ENCODE results near the gene ZEB2. TPM values are rescaled to one million over a fixed set of nuclear protein-coding genes. Genes with fewer than 3 reads are reported as not detected.

Gene ZEB2
- total and polyA plus RNA-seq, 12 donors = 29.0 to 226 (median 142) TPM

- Histone ChIP-seq H3K36me3 (replicated peaks in 1 of 2) (peaks cover 0 to 8% of the 10 kb centered on the region in 2 donors), H3K4me3 (no peak overlapping the region), H3K9me3 (replicated peaks in 1 of 3) (no peaks in the 10 kb centered on the region), H3K27me3 (no peaks in the 10 kb centered on the region), H3K27ac (no peak overlapping the region), H3K4me1 (replicated peaks in 1 of 2) (peaks cover 23 to 78% of the 10 kb centered on the region in 2 donors)
- 81 to 86% (median 85%) methylated on average over 6 of the region's 6 CpGs for WGBS, 4 donors
- no peak for DNase-seq
- intact Hi-C loops (cut with DNase I) = no loop called here
- TF ChIP-seq CTCF (IDR thresholded peaks at IDR 0.05) (no peak), POLR2A (IDR thresholded peaks at IDR 0.05) (no peak)
Measured at GRCh38 chr2:144475569-144476275, 44.2 kb downstream of the ZEB2 start.

- peaks cover 29 to 78% of the 10 kb centered on the region in 2 donors for H3K4me1 ChIP-seq (replicated peaks in 1 of 2)
- DNase-seq = no peak
- H3K36me3 ChIP-seq (replicated peaks in 1 of 2) = peaks cover 0 to 8% of the 10 kb centered on the region in 2 donors
- no peaks in the 10 kb centered on the region for H3K27me3 ChIP-seq
- TF ChIP-seq CTCF (IDR thresholded peaks at IDR 0.05) = no peak
- no peak for TF ChIP-seq POLR2A (IDR thresholded peaks at IDR 0.05)
- intact Hi-C loops (cut with DNase I) = no loop called here
- H3K9me3 ChIP-seq (replicated peaks in 1 of 3) = no peaks in the 10 kb centered on the region
- WGBS, 4 donors = 71 to 83% (median 78%) methylated on average over 2 of the region's 2 CpGs
- no peak overlapping the region for H3K4me3 ChIP-seq
- H3K27ac ChIP-seq = no peak overlapping the region
Measured at GRCh38 chr2:144475044-144475443, 44.9 kb downstream of the ZEB2 start.

- intact Hi-C loops (cut with DNase I) = no loop called here
- Histone ChIP-seq H3K27ac (no peak overlapping the region), H3K4me3 (no peak overlapping the region), H3K4me1 (replicated peaks in 1 of 2) (peaks cover 29 to 78% of the 10 kb centered on the region in 2 donors), H3K36me3 (replicated peaks in 1 of 2) (peaks cover 0 to 8% of the 10 kb centered on the region in 2 donors), H3K27me3 (no peaks in the 10 kb centered on the region), H3K9me3 (replicated peaks in 1 of 3) (no peaks in the 10 kb centered on the region)
- TF ChIP-seq CTCF (IDR thresholded peaks at IDR 0.05) (no peak), POLR2A (IDR thresholded peaks at IDR 0.05) (no peak)
- DNase-seq = no peak
- 74 to 88% (median 82%) methylated on average over 5 of the region's 5 CpGs for WGBS, 4 donors
Measured at GRCh38 chr2:144474017-144474416, 45.9 kb downstream of the ZEB2 start.

GRCh38 chr2:144472911-144473310 lies 47.0 kb downstream of the ZEB2 start:
- peaks cover 29 to 69% of the 10 kb centered on the region in 2 donors for H3K4me1 ChIP-seq (replicated peaks in 1 of 2)
- peak overlapping the region in 1 of 5 donors; percentile 11 for H3K27ac ChIP-seq
- DNase-seq = no peak
- H3K9me3 ChIP-seq (replicated peaks in 1 of 3) = no peaks in the 10 kb centered on the region
- H3K4me3 ChIP-seq = no peak overlapping the region
- WGBS, 4 donors = 65 to 78% (median 73%) methylated on average over 2 of the region's 2 CpGs
- peaks cover 0 to 8% of the 10 kb centered on the region in 2 donors for H3K36me3 ChIP-seq (replicated peaks in 1 of 2)
- H3K27me3 ChIP-seq = no peaks in the 10 kb centered on the region
- no peak for TF ChIP-seq POLR2A (IDR thresholded peaks at IDR 0.05)
- no peak for TF ChIP-seq CTCF (IDR thresholded peaks at IDR 0.05)
- intact Hi-C loops (cut with DNase I) = no loop called here

Measured in adrenal gland (tissue), 12 donors.